Astrocyte (in vitro differentiated cells and primary cell): ENCODE results near the gene HECW1.

Experiments used
- EZH2 ChIP-seq: IDR thresholded peaks from 2 replicates; pipeline ENCODE4 v1.6.1; 2012; ENCODE audit warnings: mild to moderate bottlenecking, low read length, inconsistent platforms; ENCODE audit not compliant: insufficient read depth
- TF ChIP-seq, protein P1 (sequence below): IDR thresholded peaks from 2 replicates; pipeline ENCODE4 v1.5.1; 2011; ENCODE audit warnings: low read depth, mild to moderate bottlenecking, inconsistent platforms, low read length, moderate library complexity; ENCODE audit not compliant: insufficient read depth

DNA sequence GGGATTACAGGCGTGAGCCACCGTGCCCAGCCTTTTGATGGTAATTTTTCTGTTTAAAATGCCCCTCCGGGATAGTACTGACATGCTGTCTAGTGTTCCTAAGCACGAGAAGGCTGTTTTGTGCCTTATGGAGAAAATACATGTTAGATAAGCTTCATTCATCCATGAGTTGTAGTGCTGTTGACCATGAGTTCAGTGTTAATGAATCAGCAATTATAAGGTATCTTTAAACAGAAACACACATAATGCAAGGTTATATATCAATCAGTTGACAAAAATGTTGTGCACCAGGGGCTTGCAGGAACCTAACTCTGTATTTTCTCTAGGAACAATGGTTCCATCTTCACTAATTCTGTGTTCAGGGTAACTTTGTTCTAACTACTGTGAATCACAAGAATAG is 30.8 kb upstream of the HECW1 start:
- TF ChIP-seq, protein P1, sequence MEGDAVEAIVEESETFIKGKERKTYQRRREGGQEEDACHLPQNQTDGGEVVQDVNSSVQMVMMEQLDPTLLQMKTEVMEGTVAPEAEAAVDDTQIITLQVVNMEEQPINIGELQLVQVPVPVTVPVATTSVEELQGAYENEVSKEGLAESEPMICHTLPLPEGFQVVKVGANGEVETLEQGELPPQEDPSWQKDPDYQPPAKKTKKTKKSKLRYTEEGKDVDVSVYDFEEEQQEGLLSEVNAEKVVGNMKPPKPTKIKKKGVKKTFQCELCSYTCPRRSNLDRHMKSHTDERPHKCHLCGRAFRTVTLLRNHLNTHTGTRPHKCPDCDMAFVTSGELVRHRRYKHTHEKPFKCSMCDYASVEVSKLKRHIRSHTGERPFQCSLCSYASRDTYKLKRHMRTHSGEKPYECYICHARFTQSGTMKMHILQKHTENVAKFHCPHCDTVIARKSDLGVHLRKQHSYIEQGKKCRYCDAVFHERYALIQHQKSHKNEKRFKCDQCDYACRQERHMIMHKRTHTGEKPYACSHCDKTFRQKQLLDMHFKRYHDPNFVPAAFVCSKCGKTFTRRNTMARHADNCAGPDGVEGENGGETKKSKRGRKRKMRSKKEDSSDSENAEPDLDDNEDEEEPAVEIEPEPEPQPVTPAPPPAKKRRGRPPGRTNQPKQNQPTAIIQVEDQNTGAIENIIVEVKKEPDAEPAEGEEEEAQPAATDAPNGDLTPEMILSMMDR: no peak
- no peak for TF ChIP-seq EZH2
